Measurements from ENCODE around the gene REPS2. TPM values are rescaled to one million over a fixed set of nuclear protein-coding genes. Genes with fewer than 3 reads are reported as not detected.

The REPS2 gene
- total and polyA plus RNA-seq, 9 of the 15 experiments (the other 6 are each of a cell fraction or from before 2014, with no cell fraction given): 0.01 to 0.07 (median 0.01) TPM; not detected in 3

DNA sequence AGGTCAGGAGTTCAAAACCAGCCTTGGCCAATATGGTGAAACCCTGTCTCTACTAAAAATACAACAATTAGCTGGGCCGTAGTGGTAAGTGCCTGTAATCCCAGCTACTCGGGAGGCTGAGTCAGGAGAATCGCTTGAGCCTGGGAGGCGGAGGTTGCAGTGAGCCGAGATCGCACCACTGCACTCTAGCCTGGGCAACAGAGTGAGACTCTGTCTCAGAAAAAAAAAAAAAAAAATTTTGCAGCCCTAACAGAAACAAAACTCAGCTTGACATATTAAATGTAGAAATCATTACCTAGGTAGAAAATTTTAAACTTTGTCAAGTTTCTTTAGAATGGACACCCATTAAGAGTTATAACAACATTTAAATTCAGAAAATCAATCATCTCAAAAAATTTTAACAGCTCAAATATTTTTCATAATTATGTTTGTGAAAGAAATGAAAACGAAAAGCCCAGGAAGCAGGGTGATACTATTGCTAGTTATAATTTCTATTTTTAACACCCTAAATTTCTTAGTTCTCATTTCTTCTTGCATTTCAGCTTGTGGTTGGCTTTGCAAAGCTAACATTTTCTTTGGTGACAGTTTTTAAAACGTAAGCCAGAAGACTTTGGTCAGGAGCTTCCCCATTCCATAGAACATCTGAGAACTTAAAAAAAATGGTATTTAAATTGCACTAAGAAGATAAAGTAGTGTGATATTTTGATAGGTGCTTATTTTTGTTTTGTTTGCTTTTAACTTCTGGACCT is 43.0 kb upstream of the REPS2 start:
- Histone ChIP-seq H3K4me3 (no peak overlapping the region), H3K4me2 (ENCODE audit: insufficient read depth, low read length) (no peak overlapping the region), H3K9me3 (replicated peaks; ENCODE audit: control insufficient read depth, insufficient read depth, low read depth, low read length) (no peaks in the 10 kb centered on the region), H3K9me1 (ENCODE audit: control insufficient read depth, insufficient read depth, low read length) (no peaks in the 10 kb centered on the region), H4K20me1 (replicated peaks; ENCODE audit: control insufficient read depth, insufficient read depth, low read length) (no peaks in the 10 kb centered on the region; the same call in 1 of the 2 replicates), H3K79me2 (ENCODE audit: control insufficient read depth, insufficient read depth, low read length) (no peaks in the 10 kb centered on the region), H3K27me3 (ENCODE audit: control insufficient read depth in 2 of 2, insufficient read depth in 2 of 2, low read length in 2 of 2) (peaks cover 3 to 7% of the 10 kb centered on the region in 2 experiments), H3K36me3 (ENCODE audit: control insufficient read depth, insufficient read depth, low read length) (no peaks in the 10 kb centered on the region), H3K27ac (ENCODE audit: extremely low read depth, low read depth, low read length) (no peak overlapping the region), H3K4me1 (replicated peaks in 1 of 2; ENCODE audit: control insufficient read depth in 2 of 2, insufficient read depth in 2 of 2, low read length in 2 of 2) (no peaks in the 10 kb centered on the region), H2AFZ (ENCODE audit: low read depth, low read length) (no peak overlapping the region), H3K9ac (ENCODE audit: insufficient read depth in 1 of 2, low read depth in 2 of 2, low read length in 2 of 2) (no peak overlapping the region)
- WGBS (ENCODE audit: insufficient coverage, low coverage, missing lambda C conversion rate): 6% methylated on average over 5 of the region's 8 CpGs
- no peak for ATAC-seq
- intact Hi-C loops (cut with micrococcal nuclease): no loop called here
- FAIRE-seq: no peak
- no peak for TF ChIP-seq FOXJ3 (CRISPR knock-in tag; IDR thresholded peaks at IDR 0.05)
- TF ChIP-seq KDM1A (IDR thresholded peaks at IDR 0.05): no peak
- no peak for TF ChIP-seq ZNF57 (CRISPR knock-in tag; IDR thresholded peaks at IDR 0.05)
- TF ChIP-seq, protein P1, sequence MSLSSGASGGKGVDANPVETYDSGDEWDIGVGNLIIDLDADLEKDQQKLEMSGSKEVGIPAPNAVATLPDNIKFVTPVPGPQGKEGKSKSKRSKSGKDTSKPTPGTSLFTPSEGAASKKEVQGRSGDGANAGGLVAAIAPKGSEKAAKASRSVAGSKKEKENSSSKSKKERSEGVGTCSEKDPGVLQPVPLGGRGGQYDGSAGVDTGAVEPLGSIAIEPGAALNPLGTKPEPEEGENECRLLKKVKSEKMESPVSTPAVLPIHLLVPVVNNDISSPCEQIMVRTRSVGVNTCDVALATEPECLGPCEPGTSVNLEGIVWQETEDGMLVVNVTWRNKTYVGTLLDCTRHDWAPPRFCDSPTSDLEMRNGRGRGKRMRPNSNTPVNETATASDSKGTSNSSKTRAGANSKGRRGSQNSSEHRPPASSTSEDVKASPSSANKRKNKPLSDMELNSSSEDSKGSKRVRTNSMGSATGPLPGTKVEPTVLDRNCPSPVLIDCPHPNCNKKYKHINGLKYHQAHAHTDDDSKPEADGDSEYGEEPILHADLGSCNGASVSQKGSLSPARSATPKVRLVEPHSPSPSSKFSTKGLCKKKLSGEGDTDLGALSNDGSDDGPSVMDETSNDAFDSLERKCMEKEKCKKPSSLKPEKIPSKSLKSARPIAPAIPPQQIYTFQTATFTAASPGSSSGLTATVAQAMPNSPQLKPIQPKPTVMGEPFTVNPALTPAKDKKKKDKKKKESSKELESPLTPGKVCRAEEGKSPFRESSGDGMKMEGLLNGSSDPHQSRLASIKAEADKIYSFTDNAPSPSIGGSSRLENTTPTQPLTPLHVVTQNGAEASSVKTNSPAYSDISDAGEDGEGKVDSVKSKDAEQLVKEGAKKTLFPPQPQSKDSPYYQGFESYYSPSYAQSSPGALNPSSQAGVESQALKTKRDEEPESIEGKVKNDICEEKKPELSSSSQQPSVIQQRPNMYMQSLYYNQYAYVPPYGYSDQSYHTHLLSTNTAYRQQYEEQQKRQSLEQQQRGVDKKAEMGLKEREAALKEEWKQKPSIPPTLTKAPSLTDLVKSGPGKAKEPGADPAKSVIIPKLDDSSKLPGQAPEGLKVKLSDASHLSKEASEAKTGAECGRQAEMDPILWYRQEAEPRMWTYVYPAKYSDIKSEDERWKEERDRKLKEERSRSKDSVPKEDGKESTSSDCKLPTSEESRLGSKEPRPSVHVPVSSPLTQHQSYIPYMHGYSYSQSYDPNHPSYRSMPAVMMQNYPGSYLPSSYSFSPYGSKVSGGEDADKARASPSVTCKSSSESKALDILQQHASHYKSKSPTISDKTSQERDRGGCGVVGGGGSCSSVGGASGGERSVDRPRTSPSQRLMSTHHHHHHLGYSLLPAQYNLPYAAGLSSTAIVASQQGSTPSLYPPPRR (CRISPR knock-in tag; IDR thresholded peaks at IDR 0.05; ENCODE audit: borderline replicate concordance): no peak
- TF ChIP-seq PRMT5 (CRISPR knock-in tag; IDR thresholded peaks at IDR 0.05): no peak
- TF ChIP-seq ZNF324 (CRISPR knock-in tag; IDR thresholded peaks at IDR 0.05): no peak
- TF ChIP-seq ZBTB49 (CRISPR knock-in tag; IDR thresholded peaks at IDR 0.05; ENCODE audit: borderline replicate concordance): no peak
- no peak for TF ChIP-seq KDM2B (CRISPR knock-in tag; IDR thresholded peaks at IDR 0.05)
- no peak for TF ChIP-seq ZNF75A (CRISPR knock-in tag; IDR thresholded peaks at IDR 0.05)
- TF ChIP-seq HIVEP1 (CRISPR knock-in tag; IDR thresholded peaks at IDR 0.05): no peak
- ChIA-PET CTCF (ENCODE audit: low intra/inter-chr PET ratio) (no interaction called here), POLR2A (no interaction called here)
- in situ Hi-C loops (cut with MboI): no loop called here
- DNase-seq (ENCODE audit: extremely low read depth in 1 of 4, low spot score in 3 of 4): no peak
- BruUV-seq (replicated peaks): no TSS peak
